Activated T-cell treated with anti-CD3 and anti-CD28 coated beads, Interleukin-2, amount 50 U/mL, for 1 hour (primary cell): ENCODE measurements around the gene INCA1.
A peak's percentile ranks its signal among the peaks of the same experiment; 100 is the strongest.

ENCODE experiments used
- DNase-seq: peaks from one replicate; pipeline ENCODE4 v3.0.0-alpha.2; 2020

The INCA1 gene

GRCh38 chr17:5003214-5003867, 6.0 kb upstream of the INCA1 start:
- no peak for DNase-seq

- no peak for DNase-seq
Observed at GRCh38 chr17:5002121-5002788, 4.9 kb upstream of the INCA1 start.

GRCh38 chr17:5000237-5000639, 2.9 kb upstream of the INCA1 start:
- no peak for DNase-seq

- no peak for DNase-seq
Observed at GRCh38 chr17:4999430-5000093, 2.2 kb upstream of the INCA1 start.

- peak; percentile 29 for DNase-seq
Observed at GRCh38 chr17:4998732-4999429, 1.6 kb upstream of the INCA1 start.

- DNase-seq, result no peak
Observed at GRCh38 chr17:4998027-4998731, 857 bp upstream of the INCA1 start.

- no peak for DNase-seq
Observed at GRCh38 chr17:4994081-4994595, 3.2 kb downstream of the INCA1 start.

GRCh38 chr17:4987767-4988567, 9.4 kb downstream of the INCA1 start:
- no peak for DNase-seq

GRCh38 chr17:4986951-4987766, 10.2 kb downstream of the INCA1 start, which contains the start of gene CAMTA2:
TSS of gene CAMTA2 (minus strand) at chr17:4987675. CDS start at chr17:4986222, 1,453 bp downstream.
- peak; percentile 91 for DNase-seq

GRCh38 chr17:4986403-4986802, 10.9 kb downstream of the INCA1 start:
- DNase-seq, result no peak

GRCh38 chr17:4982305-4982704, 15.0 kb downstream of the INCA1 start:
- no peak for DNase-seq

- peak; percentile 40 for DNase-seq
Observed at GRCh38 chr17:4980644-4981216, 16.6 kb downstream of the INCA1 start.

GRCh38 chr17:4978726-4979125, 18.6 kb downstream of the INCA1 start:
- no peak for DNase-seq

GRCh38 chr17:4974115-4974670, 23.1 kb downstream of the INCA1 start:
- DNase-seq, result no peak

GRCh38 chr17:4973256-4974114, 23.8 kb downstream of the INCA1 start:
- DNase-seq, result no peak

GRCh38 chr17:4972752-4973151, 24.6 kb downstream of the INCA1 start:
- no peak for DNase-seq

GRCh38 chr17:4972322-4972721, 25.0 kb downstream of the INCA1 start:
- DNase-seq, result no peak

- no peak for DNase-seq
Observed at GRCh38 chr17:4971826-4972225, 25.5 kb downstream of the INCA1 start.

- no peak for DNase-seq
Observed at GRCh38 chr17:4970273-4970672, 27.0 kb downstream of the INCA1 start.
